K562 (cell line): ENCODE measurements around the gene CLCN4. TPM values are rescaled to one million over a fixed set of nuclear protein-coding genes. Genes with fewer than 3 reads are reported as not detected.

Experiments used
- ATAC-seq: fragments of 200-7000 bp; cut with Tn5 transposase; 3 replicates; pipeline ENCODE4 v1.9.1; 2020; ENCODE audit warnings: moderate library complexity
- BruUV-seq: library from RNA; stranded (reverse); fragments of 400-500 nt; replicated peaks from 2 replicates; lab custom pipeline; 2021; lab: Mats Ljungman, UMichigan
- CTCF ChIA-PET: fragments of 300-600 bp; formaldehyde crosslinking; extraction: SDS; loops from one replicate; lab custom pipeline; 2021; ENCODE audit warnings: low intra/inter-chr PET ratio; lab: Yijun Ruan, JAX
- POLR2A ChIA-PET: fragments of 300-600, 350-650 bp; sonication (Branson Sonifier 250); formaldehyde crosslinking; extraction: SDS; loops from one replicate; lab custom pipeline; 2021; ENCODE audit warnings: antibody characterized with exemption, inconsistent platforms; lab: Yijun Ruan, JAX
- DNase-seq, 4 experiments: peaks; one replicate each; pipeline versions ENCODE4 v3.0.0 to v3.0.0-alpha.2; 2011 to 2018; ENCODE audit warnings: low spot score in 3 of 4, mixed read lengths in 3 of 4; ENCODE audit errors: extremely low read depth in 1 of 4
- FAIRE-seq: peaks from 2 replicates; lab custom pipeline; 2011; peaks lifted over from hg19 to GRCh38; lab: Jason Lieb, UNC
- H2AFZ ChIP-seq: 2 replicates; pipeline ENCODE4 v1.6.0; 2011; ENCODE audit warnings: low read depth, low read length, control low read depth, inconsistent platforms
- H3K27ac ChIP-seq: fragments of 200-600 bp; 3 replicates; pipeline ENCODE4 v1.8.0; 2011; ENCODE audit warnings: low read depth, mild to moderate bottlenecking, control low read depth, inconsistent platforms, low read length, moderate library complexity, mixed read lengths; ENCODE audit errors: extremely low read depth
- H3K27me3 ChIP-seq, 2 experiments: fragments of 300-600 bp in 1 of 2; 2 replicates in 1 of 2; 3 replicates in 1 of 2; pipeline versions ENCODE4 v1.6.0 to v1.8.0; 2011; ENCODE audit warnings: inconsistent platforms in 2 of 2, low read length in 2 of 2, mild to moderate bottlenecking in 1 of 2, mixed read lengths in 1 of 2, moderate library complexity in 1 of 2; ENCODE audit not compliant: control insufficient read depth in 2 of 2, insufficient read depth in 2 of 2
- H3K36me3 ChIP-seq: fragments of 300-600 bp; 3 replicates; pipeline ENCODE4 v1.8.0; 2011; ENCODE audit warnings: mild to moderate bottlenecking, low read length, inconsistent platforms; ENCODE audit not compliant: control insufficient read depth, insufficient read depth
- H3K4me1 ChIP-seq, 2 experiments: fragments of 200-600 bp in 1 of 2; replicated peaks in 1 of 2; 2 replicates in 1 of 2; 3 replicates in 1 of 2; pipeline versions ENCODE4 v1.5.1 to v1.8.0; 2011; ENCODE audit warnings: inconsistent platforms in 2 of 2, low read length in 2 of 2, mild to moderate bottlenecking in 1 of 2, mixed read lengths in 1 of 2, moderate library complexity in 1 of 2; ENCODE audit not compliant: control insufficient read depth in 2 of 2, insufficient read depth in 2 of 2
- H3K4me2 ChIP-seq: 2 replicates; pipeline ENCODE4 v1.6.1; 2011; ENCODE audit warnings: low read length, control low read depth, inconsistent platforms, mixed read lengths; ENCODE audit not compliant: insufficient read depth
- H3K4me3 ChIP-seq: fragments of 200-600 bp; sonication (generic), shearing (Covaris generic); 2 replicates; pipeline ENCODE4 v1.5.1; 2016; ENCODE audit warnings: control low read depth, inconsistent platforms
- H3K79me2 ChIP-seq: fragments of 200-600 bp; 3 replicates; pipeline ENCODE4 v1.8.0; 2011; ENCODE audit warnings: low read length, inconsistent platforms; ENCODE audit not compliant: control insufficient read depth, insufficient read depth
- H3K9ac ChIP-seq, 2 experiments: 2 replicates each; pipeline versions ENCODE4 v1.6.0 to v1.6.1; 2011; ENCODE audit warnings: low read depth in 2 of 2, low read length in 2 of 2, control low read depth in 1 of 2, inconsistent platforms in 1 of 2, mild to moderate bottlenecking in 1 of 2, mixed read lengths in 1 of 2; ENCODE audit not compliant: insufficient read depth in 1 of 2
- H3K9me1 ChIP-seq: one replicate; pipeline ENCODE4 v1.6.0; 2011; ENCODE audit warnings: inconsistent platforms, mild to moderate bottlenecking, low read length, moderate library complexity; ENCODE audit not compliant: control insufficient read depth, insufficient read depth
- H3K9me3 ChIP-seq: replicated peaks from 2 replicates; pipeline ENCODE4 v1.5.1; 2011; ENCODE audit warnings: low read depth, low read length, inconsistent platforms; ENCODE audit not compliant: control insufficient read depth, insufficient read depth
- H4K20me1 ChIP-seq: replicated peaks from 2 replicates; pipeline ENCODE4 v1.6.1; 2011; ENCODE audit warnings: low read length, inconsistent platforms, mixed read lengths; ENCODE audit not compliant: control insufficient read depth, insufficient read depth
- ETV5 ChIP-seq: sonication (generic); formaldehyde crosslinking; IDR thresholded peaks from 2 replicates; pipeline ENCODE4 v1.4.0; 2020; ENCODE audit warnings: low read depth, mild to moderate bottlenecking, missing genetic modification reagents
- MTA1 ChIP-seq: fragments of 450-650 bp; IDR thresholded peaks from 2 replicates; pipeline ENCODE4 v1.6.1; 2017; ENCODE audit warnings: borderline replicate concordance
- NCOA4 ChIP-seq: fragments of 450-650 bp; IDR thresholded peaks from 2 replicates; pipeline ENCODE4 v1.6.1; 2018; ENCODE audit warnings: mild to moderate bottlenecking; ENCODE audit not compliant: partially characterized antibody
- PRMT5 ChIP-seq: sonication (generic); formaldehyde crosslinking; IDR thresholded peaks from 2 replicates; pipeline ENCODE4 v1.5.0; 2020; ENCODE audit warnings: missing genetic modification reagents
- RBM25 ChIP-seq: fragments of 200-400 bp; formaldehyde crosslinking; IDR thresholded peaks from 2 replicates; pipeline ENCODE4 v1.6.1; 2018; ENCODE audit warnings: low read length, low read depth, moderate library complexity; ENCODE audit not compliant: severe bottlenecking
- SMARCA5 ChIP-seq: fragments of 450-650 bp; IDR thresholded peaks from 2 replicates; pipeline ENCODE4 v1.6.1; 2016
- SRSF3 ChIP-seq: fragments of 200-400 bp; formaldehyde crosslinking; IDR thresholded peaks from 2 replicates; pipeline ENCODE4 v1.6.1; 2016; ENCODE audit warnings: mild to moderate bottlenecking, low read length, moderate library complexity; ENCODE audit not compliant: insufficient read depth
- ZFP36 ChIP-seq: fragments of 150-350 bp; IDR thresholded peaks from 2 replicates; pipeline ENCODE4 v1.6.1; 2018; ENCODE audit warnings: low read length, low read depth; ENCODE audit not compliant: partially characterized antibody
- ZNF551 ChIP-seq: fragments of 250-450 bp; sonication (Bioruptor Pico); IDR thresholded peaks from 2 replicates; pipeline ENCODE4 v1.5.0; 2021; ENCODE audit warnings: mild to moderate bottlenecking, moderate library complexity
- WGBS: fragments of 100-300 bp; shearing (Covaris generic); methylation state at CpG from one replicate; pipeline ENCODE4 v1.1.6; 2016; ENCODE audit warnings: low coverage, mixed read lengths; ENCODE audit not compliant: insufficient coverage; ENCODE audit errors: missing lambda C conversion rate; 5-methylcytosine and 5-hydroxymethylcytosine counted together
- in situ Hi-C: fragments of 300-500 bp; cut with MboI; formaldehyde crosslinking; loops from 4 replicates; pipeline ENCODE4 v1.15.0; 2018; ENCODE audit warnings: inconsistent platforms, mixed read lengths
- intact Hi-C: fragments of 100-400 bp; cut with micrococcal nuclease; formaldehyde crosslinking; loops from 2 replicates; pipeline ENCODE4 v1.14.2; 2022
- polyA plus RNA-seq, 8 experiments: library from polyadenylated mRNA; depleted of rRNA in 4 of 8; stranded (reverse) in 5 of 8; unstranded in 3 of 8; fragments of >200 nt; fragmentation: Nextera tagmentation in 2 of 8; fragmentation: Illumina TruSeq in 1 of 8; extraction: Ambion mirVana in 2 of 8; extraction: Trizol in 1 of 8; gene quantifications; 2 replicates each; pipeline versions ENCODE4 v1.2.1 to v1.2.3, GENCODE V29; 2011 to 2014; ENCODE audit warnings: inconsistent platforms in 1 of 8, missing spikeins in 1 of 8
- total RNA-seq, 7 experiments: library from RNA; depleted of rRNA in 6 of 7; stranded (reverse); fragments of >200 nt in 6 of 7; fragmentation: Illumina TruSeq in 2 of 7; extraction: Trizol in 2 of 7; gene quantifications; 2 replicates each; pipeline versions ENCODE4 v1.2.1 to v1.2.3, GENCODE V29; 2011 to 2021; ENCODE audit warnings: low replicate concordance in 1 of 7
- TF ChIP-seq, protein P1 (sequence below): fragments of 450-650 bp; IDR thresholded peaks from 2 replicates; pipeline ENCODE4 v1.6.1; 2016; ENCODE audit warnings: low read depth

Gene CLCN4
- total and polyA plus RNA-seq, 9 of the 15 experiments (the other 6 are each of a cell fraction or from before 2014, with no cell fraction given), result 0.03 to 0.24 (median 0.10) TPM; not detected in 1

DNA sequence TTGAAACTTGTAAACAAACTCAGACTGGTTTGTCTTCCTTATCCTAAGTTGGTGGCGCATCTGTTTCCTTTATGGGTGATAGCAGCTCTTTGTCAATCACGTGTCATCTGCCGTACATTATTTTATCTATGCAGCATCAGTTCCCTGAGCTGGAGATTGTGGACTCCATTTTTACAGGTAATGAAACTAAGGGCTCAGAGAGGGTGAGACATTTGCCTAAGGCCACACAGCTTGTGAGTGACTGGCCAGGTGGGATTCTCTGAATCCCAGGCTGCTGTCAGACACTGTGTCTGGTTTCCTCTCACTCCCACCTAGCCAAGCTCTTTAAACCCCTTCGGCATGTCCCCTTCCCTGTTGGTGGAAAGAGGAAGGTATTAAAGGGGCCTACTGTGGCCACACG lies 41.7 kb upstream of the CLCN4 start:
- no peaks in the 10 kb centered on the region for H3K9me1 ChIP-seq
- BruUV-seq, result no TSS peak
- POLR2A ChIA-PET, result no interaction called here
- peak; percentile 46 for TF ChIP-seq ZFP36
- TF ChIP-seq NCOA4, result no peak
- no peak for TF ChIP-seq MTA1
- peak; percentile 72 for TF ChIP-seq RBM25
- TF ChIP-seq ZNF551 (CRISPR knock-in tag), result no peak
- no peak for TF ChIP-seq SMARCA5
- no peak for TF ChIP-seq SRSF3
- TF ChIP-seq, protein P1, sequence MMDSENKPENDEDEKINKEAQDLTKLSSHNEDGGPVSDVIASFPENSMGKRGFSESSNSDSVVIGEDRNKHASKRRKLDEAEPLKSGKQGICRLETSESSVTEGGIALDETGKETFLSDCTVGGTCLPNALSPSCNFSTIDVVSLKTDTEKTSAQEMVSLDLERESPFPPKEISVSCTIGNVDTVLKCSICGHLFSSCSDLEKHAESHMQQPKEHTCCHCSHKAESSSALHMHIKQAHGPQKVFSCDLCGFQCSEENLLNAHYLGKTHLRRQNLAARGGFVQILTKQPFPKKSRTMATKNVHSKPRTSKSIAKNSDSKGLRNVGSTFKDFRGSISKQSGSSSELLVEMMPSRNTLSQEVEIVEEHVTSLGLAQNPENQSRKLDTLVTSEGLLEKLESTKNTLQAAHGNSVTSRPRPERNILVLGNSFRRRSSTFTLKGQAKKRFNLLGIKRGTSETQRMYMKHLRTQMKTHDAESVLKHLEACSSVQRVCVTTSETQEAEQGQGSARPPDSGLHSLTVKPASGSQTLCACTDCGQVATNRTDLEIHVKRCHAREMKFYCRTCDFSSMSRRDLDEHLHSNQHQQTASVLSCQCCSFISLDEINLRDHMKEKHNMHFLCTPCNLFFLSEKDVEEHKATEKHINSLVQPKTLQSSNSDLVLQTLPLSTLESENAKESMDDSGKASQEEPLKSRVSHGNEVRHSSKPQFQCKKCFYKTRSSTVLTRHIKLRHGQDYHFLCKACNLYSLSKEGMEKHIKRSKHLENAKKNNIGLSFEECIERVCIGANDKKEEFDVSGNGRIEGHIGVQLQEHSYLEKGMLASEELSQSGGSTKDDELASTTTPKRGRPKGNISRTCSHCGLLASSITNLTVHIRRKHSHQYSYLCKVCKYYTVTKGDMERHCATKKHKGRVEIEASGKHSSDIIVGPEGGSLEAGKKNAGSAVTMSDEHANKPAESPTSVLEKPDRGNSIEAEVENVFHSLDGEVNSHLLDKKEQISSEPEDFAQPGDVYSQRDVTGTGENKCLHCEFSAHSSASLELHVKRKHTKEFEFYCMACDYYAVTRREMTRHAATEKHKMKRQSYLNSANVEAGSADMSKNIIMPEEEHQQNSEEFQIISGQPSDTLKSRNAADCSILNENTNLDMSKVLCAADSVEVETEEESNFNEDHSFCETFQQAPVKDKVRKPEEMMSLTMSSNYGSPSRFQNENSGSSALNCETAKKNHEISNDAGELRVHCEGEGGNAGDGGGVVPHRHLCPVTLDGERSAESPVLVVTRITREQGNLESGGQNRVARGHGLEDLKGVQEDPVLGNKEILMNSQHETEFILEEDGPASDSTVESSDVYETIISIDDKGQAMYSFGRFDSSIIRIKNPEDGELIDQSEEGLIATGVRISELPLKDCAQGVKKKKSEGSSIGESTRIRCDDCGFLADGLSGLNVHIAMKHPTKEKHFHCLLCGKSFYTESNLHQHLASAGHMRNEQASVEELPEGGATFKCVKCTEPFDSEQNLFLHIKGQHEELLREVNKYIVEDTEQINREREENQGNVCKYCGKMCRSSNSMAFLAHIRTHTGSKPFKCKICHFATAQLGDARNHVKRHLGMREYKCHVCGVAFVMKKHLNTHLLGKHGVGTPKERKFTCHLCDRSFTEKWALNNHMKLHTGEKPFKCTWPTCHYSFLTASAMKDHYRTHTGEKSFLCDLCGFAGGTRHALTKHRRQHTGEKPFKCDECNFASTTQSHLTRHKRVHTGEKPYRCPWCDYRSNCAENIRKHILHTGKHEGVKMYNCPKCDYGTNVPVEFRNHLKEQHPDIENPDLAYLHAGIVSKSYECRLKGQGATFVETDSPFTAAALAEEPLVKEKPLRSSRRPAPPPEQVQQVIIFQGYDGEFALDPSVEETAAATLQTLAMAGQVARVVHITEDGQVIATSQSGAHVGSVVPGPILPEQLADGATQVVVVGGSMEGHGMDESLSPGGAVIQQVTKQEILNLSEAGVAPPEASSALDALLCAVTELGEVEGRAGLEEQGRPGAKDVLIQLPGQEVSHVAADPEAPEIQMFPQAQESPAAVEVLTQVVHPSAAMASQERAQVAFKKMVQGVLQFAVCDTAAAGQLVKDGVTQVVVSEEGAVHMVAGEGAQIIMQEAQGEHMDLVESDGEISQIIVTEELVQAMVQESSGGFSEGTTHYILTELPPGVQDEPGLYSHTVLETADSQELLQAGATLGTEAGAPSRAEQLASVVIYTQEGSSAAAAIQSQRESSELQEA, result no peak
- no peak for TF ChIP-seq PRMT5 (CRISPR knock-in tag)
- no peak for TF ChIP-seq ETV5 (CRISPR knock-in tag)
- H3K27me3 ChIP-seq, result peaks cover 0 to 19% of the 10 kb centered on the region in 2 experiments; a peak in 2 of 5 replicates
- ATAC-seq, result no peak
- H2AFZ ChIP-seq, result no peak overlapping the region
- peaks cover 9% of the 10 kb centered on the region; the same call in 1 of the 2 replicates for H3K9me3 ChIP-seq
- H4K20me1 ChIP-seq, result no peaks in the 10 kb centered on the region; the same call in 1 of the 2 replicates
- H3K36me3 ChIP-seq, result no peaks in the 10 kb centered on the region
- intact Hi-C loops, result no loop called here
- in situ Hi-C loops, result loop anchor here (5.0 to 25.0 kb wide), 4 partner anchors 118 to 1360 kb away; no protein-coding TSS in a partner anchor
- FAIRE-seq, result no peak
- H3K4me1 ChIP-seq, result peaks cover 0 to 1% of the 10 kb centered on the region in 2 experiments; a peak in 1 of 5 replicates
- no peak overlapping the region for H3K27ac ChIP-seq
- H3K9ac ChIP-seq, result no peak overlapping the region
- no peak for DNase-seq
- CTCF ChIA-PET, result interaction anchor here (7.3 kb wide), 1 partner anchor 124 kb away, joined by 400 read pairs; no protein-coding TSS in a partner anchor
- H3K4me2 ChIP-seq, result no peak overlapping the region
- H3K4me3 ChIP-seq, result no peak overlapping the region
- WGBS, result 7% methylated on average over 5 of the region's 5 CpGs
- H3K79me2 ChIP-seq, result no peaks in the 10 kb centered on the region
